NCI-H2171 treated with DMSO at 0.1 percent for 48 hours (cell line): Measurements from ENCODE around the gene ARL8B.
A peak's percentile ranks its signal among the peaks of the same experiment; 100 is the strongest.

Source experiments
- DNase-seq: peaks from one replicate; lab custom pipeline; 2025; lab: John Stamatoyannopoulos, UW

ARL8B gene

DNA sequence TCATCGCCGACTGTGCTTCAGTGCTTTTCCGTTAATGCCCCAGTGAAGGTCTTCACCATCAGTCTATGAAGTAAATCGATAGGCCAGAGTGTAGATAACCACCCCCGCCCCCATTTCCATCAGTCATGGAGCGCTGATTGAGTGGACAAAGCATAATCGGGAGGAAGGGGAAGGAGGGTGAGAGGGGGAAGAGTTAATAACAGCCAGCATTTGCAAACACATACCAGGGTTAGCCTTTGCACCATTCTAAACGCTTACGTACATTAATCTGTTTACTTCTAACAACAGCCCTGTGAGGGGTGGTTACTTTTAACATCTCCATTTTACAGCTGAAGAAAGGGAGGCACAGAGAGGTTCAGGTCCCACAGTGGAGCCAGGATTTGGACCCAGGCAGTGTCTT, 92.3 kb downstream of the ARL8B start:
- DNase-seq = no peak

DNA sequence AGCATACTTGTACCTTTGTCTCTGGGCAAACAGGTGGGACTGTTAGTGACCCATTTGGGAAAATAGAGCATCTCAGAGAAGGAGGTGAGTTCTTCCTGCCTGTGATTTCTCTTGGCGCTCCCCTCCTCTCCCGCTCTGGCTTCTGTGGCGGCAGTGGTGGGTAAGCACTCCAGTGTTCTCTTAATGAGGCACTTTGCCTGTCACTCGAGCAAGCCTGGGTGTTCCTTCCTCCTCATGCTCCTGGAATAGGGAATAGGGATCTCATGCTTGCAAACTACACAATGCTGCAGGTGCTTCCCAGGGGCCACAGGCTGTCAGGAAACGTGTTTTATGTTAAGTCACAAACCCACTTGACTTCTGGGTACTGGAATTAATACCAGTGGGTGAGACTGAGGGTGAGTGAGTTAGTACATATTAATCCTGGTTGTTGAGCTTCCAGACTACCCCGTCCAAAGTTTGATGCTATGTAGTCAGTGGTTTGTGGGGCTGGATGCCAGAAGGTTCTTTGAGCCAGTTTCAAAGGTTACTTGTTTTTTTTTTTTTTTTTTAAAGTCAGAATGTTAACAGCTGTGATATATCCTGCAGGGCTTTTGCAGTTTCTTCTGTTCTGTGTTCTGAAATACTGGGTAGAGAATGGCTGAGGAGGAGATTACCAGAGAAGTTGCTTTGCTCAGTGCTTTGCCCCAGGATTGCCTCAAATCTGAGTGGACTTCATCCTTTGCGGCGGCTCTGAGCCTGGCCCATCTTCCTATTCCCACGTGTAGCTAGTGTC, 95.9 kb downstream of the ARL8B start:
- no peak for DNase-seq

DNA sequence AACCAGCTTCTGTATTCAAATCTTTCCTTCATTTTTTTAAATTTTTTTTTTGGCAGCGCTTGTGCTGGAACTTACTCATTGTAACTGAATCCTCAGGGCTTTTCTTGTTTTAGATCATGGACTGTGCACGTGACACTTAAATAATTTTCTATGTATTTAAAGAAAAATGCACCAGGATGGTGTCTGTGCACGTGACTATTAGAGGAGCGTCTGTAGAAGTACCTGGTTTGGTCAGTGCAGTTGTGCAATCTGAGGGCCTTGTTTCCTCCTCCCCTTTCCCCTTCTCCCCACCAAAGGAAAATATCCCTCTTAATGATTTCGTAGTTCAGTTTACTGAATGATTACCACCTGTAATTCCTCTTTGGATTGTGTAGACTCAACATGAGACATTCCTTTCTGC, 96.7 kb downstream of the ARL8B start:
- no peak for DNase-seq

DNA sequence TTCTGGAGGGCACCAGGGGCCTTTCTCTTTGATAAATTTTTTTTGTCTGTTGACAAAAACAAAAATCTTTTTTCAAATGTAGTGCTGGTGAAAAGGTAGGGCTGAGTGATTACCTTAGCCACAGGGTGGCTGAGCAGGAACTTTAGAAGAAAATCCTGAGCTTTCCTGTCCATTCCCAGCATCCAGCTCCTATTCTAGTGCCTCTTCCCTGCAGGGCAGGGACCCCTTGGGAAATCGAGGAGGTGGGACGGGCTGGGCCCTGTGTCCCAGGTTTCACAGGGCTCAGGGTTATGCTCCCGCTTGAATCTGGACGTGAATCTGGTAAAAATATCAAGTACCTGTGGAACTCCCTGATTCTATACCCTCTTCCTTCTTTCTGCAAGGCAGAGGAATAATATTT, 97.1 kb downstream of the ARL8B start:
- no peak for DNase-seq

DNA sequence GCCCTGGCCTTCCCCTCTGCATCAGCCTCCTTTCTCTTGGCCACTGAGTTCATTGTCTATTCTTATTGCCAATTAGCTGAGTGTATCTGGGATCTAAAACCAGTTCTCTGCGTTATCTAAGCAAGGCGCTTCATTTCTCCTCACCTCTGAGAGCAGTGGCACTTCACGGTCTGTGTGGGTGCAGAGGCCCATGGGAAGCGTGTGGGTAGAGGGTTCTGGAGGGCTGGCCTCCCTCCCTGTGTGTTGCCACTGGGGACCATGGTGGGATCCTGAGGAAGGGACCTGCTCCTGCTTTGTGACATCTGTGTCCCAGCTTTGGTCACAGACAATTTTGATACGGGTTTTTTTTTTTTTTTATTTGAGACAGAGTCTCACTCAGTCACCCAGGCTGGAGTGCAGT, 98.1 kb downstream of the ARL8B start:
- no peak for DNase-seq

DNA sequence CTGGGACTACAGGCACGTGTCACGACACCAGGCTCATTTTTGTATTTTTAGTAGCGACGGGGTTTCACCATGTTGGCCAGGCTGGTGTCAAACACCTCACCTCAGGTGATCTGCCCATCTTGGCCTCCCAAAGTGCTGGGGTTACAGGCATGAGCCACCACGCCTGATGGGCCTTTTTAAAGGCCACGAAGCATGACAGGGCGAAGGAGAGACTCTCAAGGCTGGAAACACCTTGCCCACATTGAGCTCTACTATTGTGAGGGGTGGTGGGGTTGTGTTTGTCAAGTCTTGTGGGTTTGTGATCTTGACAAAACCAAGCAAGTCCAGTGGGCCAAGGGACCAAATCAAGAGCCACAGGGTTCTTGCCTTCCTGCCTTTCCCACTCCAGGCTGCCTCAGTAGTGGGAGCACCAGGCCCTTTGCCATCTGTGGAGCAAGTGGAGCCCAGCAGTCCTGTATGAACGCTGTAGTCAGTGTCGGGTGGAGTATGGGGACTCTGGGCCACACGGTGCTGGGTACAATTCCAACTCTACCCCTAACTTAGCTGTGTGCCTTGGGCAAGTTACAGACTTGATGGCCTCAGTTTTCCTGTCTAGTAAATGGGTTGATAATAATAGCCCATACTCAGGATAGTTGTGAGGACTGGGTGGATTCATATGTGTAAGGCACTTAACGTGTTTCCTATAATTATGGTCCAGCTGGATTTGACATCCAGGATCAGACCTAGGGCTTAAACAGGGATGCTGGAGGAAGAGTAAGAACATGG, 98.8 kb downstream of the ARL8B start:
- no peak for DNase-seq

DNA sequence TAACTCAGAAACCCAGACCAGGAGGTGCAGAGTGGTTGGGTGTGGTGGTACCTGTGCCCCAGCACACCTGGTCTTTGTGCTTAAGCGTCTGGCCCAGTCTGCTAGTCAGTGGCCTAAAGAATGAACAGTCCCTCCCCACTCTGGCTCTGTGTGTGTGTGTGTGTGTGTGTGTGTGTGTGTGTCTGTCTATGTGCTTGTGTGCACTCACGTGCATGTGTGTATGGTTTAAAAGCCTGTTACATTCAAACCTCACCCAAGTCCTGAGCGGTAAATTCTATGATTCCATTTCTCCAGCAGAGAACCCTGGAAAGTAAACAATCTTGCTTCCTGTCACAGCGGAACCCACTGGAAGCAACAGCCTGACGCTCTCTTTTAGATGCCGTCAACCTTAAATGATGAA, 99.6 kb downstream of the ARL8B start:
- DNase-seq = no peak

DNA sequence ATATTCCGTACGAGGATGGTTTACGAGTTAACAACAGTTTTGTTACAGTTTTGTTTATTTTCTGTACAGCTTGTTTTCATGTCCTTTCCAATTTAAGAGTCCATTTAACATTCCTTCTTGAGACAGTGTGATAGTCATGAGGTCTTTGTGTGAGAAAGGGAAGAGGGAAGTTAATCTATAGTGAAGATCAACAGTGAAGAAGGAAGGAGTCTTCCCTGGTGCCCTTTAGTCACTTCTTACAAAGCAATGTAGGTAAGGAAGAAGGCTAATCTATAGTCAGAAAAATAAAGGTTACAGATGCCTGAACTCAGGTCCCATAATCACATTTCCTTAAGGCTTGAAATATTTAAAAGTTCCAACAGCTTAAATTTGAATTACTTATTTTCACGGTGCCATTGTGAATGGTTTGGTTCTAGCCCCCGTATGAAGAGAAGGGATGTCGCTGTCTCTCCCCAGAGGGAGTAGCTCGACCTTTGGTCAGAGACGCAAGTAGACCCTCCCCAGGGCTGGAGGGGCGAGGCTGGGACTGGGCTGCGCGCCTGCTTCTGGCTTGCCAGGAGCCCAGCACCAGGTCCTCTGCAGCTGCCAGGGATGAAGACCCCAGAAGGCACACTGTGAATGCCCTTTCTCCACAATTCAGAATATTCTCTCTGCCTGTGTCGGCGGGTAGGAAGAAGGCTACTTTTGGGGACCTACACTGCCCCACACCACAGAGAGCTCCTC, 100.4 kb downstream of the ARL8B start:
- DNase-seq = no peak

DNA sequence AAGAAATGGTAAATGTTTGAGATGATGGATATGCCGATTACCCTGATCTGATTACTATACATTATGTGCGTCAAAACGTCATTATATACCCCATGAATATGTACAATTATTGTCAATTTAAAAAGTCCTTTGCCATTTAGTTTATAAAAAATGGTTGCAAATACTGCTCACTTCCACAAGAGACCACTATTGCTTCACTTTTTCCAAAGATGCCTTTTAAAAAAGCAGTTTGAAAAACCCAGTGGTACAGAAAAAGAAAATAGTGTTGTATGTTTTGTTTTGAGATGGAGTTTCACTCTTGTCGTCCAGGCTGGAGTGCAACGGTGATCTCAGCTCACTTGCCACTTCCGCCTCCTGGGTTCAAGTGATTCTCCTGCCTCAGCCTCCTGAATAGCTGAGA, 104.7 kb downstream of the ARL8B start:
- peak; percentile 1 for DNase-seq

DNA sequence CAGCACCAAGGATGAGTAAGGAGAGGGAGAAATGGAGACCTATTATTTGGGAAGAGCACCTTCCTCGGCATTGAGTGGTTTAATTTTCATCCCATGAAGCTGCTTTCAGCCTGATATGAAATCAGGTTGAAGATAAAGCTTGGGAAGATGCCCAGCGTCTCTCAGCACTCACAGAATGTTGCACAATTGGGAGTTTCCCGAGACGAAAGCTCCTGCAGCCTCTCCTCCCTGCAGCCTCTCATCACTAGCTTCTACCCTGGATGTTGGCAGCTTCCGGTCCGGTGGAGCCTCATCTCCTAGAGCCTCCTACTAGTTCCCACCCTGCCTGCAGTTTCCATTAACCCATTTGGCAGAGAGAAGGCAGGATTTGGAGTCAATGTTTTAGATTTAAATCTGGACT, 105.7 kb downstream of the ARL8B start:
- DNase-seq = no peak

DNA sequence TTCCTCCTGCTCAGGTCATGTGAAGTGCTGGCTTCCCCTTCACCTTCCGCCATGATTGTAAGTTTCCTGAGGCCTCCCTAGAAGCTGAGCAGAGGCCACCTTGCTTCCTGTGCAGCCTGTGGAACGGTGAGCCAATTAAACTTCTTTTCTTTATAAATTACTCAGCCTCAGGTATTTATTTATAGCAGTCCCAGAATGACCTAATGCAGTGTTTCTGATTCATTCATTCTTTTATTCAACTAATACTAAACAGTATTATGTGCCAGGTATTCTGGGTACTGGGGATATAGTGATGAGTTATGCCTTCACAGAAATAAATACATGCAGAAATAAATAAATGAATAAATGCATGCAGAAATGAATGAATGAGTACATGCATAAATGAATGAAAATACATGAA, 107.3 kb downstream of the ARL8B start:
- DNase-seq = no peak
